Fibroblast of villous mesenchyme (primary cell): ENCODE measurements around the gene KCTD10. TPM values are rescaled to one million over a fixed set of nuclear protein-coding genes. Genes with fewer than 3 reads are reported as not detected.

Experiments
- DNase-seq: peaks from one replicate; pipeline ENCODE4 v3.0.0-alpha.2; 2010; ENCODE audit warnings: low read depth
- H3K4me3 ChIP-seq: 2 replicates; pipeline ENCODE4 v1.5.1; 2011; ENCODE audit warnings: low read depth, mild to moderate bottlenecking, low read length
- CTCF ChIP-seq: IDR thresholded peaks from 2 replicates; pipeline ENCODE4 v1.5.1; 2012; ENCODE audit warnings: low read depth, mild to moderate bottlenecking, low read length; ENCODE audit not compliant: insufficient read depth
- total RNA-seq: library from RNA; depleted of rRNA; stranded (reverse); fragments of >200 nt; gene quantifications from 2 replicates; pipeline ENCODE4 v1.2.3, GENCODE V29; 2012

KCTD10 gene
- total RNA-seq, 1 donor: 105 TPM

GRCh38 chr12:109504068-109504467 lies 27.0 kb upstream of the KCTD10 start:
- no peak for TF ChIP-seq CTCF
- DNase-seq: no peak
- no peak overlapping the region for H3K4me3 ChIP-seq

- TF ChIP-seq CTCF: no peak
- no peak for DNase-seq
- no peak overlapping the region for H3K4me3 ChIP-seq
Measured at GRCh38 chr12:109503611-109504010, 26.5 kb upstream of the KCTD10 start.

GRCh38 chr12:109502332-109502731 lies 25.2 kb upstream of the KCTD10 start:
- no peak for DNase-seq
- no peak overlapping the region for H3K4me3 ChIP-seq
- TF ChIP-seq CTCF: no peak

- H3K4me3 ChIP-seq: no peak overlapping the region
- DNase-seq: no peak
- no peak for TF ChIP-seq CTCF
Measured at GRCh38 chr12:109501299-109501698, 24.2 kb upstream of the KCTD10 start.

- TF ChIP-seq CTCF: no peak
Measured at GRCh38 chr12:109500406-109501185, 23.5 kb upstream of the KCTD10 start.

GRCh38 chr12:109497675-109498074 lies 20.6 kb upstream of the KCTD10 start:
- TF ChIP-seq CTCF: no peak
- peak; percentile 19 for DNase-seq
- no peak overlapping the region for H3K4me3 ChIP-seq

More at GRCh38 chr12:109500406-109501185, 23.5 kb upstream of the KCTD10 start:
- H3K4me3 ChIP-seq: no peak overlapping the region
- no peak for DNase-seq

- DNase-seq: no peak
- TF ChIP-seq CTCF: no peak
- H3K4me3 ChIP-seq: no peak overlapping the region
Measured at GRCh38 chr12:109496306-109496705, 19.2 kb upstream of the KCTD10 start.
